ENCODE results near the gene IL17RD. TPM values are rescaled to one million over a fixed set of nuclear protein-coding genes. Genes with fewer than 3 reads are reported as not detected.

Gene IL17RD
- polyA plus RNA-seq, 2 of the 4 experiments (the other 2 are of a cell fraction): 0.89 to 1.4 TPM

DNA sequence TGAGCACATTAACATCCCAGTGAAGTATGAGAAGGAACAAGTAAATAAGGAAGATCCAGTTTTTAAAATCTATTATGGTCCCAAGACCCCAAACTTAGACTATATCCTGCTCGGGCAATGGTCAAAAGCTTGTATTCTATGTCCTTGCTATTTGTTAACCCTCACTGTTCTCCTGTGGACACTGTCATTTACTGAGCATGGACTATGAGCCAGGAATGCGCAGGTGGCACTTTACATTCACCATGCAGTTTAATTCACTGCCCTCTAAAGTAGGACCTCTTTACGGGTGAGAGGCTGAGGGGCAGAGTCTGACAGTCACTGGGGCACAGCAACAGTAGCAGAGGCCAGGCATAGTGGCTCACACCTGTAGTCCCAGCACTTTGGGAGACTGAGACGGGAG lies 76.1 kb downstream of the IL17RD start:
- CTCF ChIA-PET: interaction anchor here (0.6 to 5.0 kb wide), 4 partner anchors 10 to 100 kb away, joined by 3 to 32 read pairs (median 4); no protein-coding TSS in a partner anchor

DNA sequence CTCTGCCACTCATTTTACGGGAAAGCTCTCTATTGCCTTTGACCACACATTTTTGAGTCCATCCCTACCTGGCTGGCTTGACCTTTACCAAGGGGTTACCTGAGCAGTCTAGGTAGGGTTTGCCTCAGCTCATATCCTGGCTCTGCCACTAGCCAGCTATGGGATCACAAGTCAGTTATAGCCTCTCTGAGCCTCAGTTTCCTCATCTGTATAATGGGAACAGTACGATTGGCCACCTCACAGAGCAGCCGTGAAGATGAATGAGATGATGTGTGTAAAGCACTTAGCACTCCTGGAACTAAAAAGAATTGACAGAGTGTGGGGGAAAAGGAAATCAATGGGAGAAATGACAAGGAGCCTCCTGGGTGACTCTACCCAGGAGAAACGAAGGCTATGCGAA lies 76.7 kb downstream of the IL17RD start:
- H3K4me3 ChIP-seq: no peak overlapping the region
- no peak overlapping the region for H3K4me2 ChIP-seq
- 91% methylated on average over 5 of the region's 5 CpGs for WGBS (ENCODE audit: missing lambda C conversion rate)
- H3K27ac ChIP-seq: no peak overlapping the region
- H3K4me1 ChIP-seq: no peaks in the 10 kb centered on the region
- FAIRE-seq (no peak), ATAC-seq (no peak), DNase-seq (ENCODE audit: low read depth in 1 of 2, low spot score in 1 of 2) (no peak)
- CTCF ChIA-PET: interaction anchor here (0.6 to 5.0 kb wide), 4 partner anchors 11 to 100 kb away, joined by 3 to 32 read pairs (median 4); no protein-coding TSS in a partner anchor
- TF ChIP-seq, protein P1, sequence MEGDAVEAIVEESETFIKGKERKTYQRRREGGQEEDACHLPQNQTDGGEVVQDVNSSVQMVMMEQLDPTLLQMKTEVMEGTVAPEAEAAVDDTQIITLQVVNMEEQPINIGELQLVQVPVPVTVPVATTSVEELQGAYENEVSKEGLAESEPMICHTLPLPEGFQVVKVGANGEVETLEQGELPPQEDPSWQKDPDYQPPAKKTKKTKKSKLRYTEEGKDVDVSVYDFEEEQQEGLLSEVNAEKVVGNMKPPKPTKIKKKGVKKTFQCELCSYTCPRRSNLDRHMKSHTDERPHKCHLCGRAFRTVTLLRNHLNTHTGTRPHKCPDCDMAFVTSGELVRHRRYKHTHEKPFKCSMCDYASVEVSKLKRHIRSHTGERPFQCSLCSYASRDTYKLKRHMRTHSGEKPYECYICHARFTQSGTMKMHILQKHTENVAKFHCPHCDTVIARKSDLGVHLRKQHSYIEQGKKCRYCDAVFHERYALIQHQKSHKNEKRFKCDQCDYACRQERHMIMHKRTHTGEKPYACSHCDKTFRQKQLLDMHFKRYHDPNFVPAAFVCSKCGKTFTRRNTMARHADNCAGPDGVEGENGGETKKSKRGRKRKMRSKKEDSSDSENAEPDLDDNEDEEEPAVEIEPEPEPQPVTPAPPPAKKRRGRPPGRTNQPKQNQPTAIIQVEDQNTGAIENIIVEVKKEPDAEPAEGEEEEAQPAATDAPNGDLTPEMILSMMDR (IDR thresholded peaks at IDR 0.05): no peak
- TF ChIP-seq FOSL2 (IDR thresholded peaks at IDR 0.05): no peak
- TF ChIP-seq FOSL2 (CRISPR knock-in tag; IDR thresholded peaks at IDR 0.05): no peak
- TF ChIP-seq, protein P2, sequence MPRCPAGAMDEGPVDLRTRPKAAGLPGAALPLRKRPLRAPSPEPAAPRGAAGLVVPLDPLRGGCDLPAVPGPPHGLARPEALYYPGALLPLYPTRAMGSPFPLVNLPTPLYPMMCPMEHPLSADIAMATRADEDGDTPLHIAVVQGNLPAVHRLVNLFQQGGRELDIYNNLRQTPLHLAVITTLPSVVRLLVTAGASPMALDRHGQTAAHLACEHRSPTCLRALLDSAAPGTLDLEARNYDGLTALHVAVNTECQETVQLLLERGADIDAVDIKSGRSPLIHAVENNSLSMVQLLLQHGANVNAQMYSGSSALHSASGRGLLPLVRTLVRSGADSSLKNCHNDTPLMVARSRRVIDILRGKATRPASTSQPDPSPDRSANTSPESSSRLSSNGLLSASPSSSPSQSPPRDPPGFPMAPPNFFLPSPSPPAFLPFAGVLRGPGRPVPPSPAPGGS (IDR thresholded peaks at IDR 0.05): no peak
- no peak for TF ChIP-seq SMC3 (IDR thresholded peaks at IDR 0.05)
- TF ChIP-seq, protein P3, sequence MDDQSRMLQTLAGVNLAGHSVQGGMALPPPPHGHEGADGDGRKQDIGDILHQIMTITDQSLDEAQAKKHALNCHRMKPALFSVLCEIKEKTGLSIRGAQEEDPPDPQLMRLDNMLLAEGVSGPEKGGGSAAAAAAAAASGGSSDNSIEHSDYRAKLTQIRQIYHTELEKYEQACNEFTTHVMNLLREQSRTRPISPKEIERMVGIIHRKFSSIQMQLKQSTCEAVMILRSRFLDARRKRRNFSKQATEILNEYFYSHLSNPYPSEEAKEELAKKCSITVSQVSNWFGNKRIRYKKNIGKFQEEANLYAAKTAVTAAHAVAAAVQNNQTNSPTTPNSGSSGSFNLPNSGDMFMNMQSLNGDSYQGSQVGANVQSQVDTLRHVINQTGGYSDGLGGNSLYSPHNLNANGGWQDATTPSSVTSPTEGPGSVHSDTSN (IDR thresholded peaks at IDR 0.05): no peak
- no peak for TF ChIP-seq JUN (IDR thresholded peaks at IDR 0.05)
- TF ChIP-seq, protein P4, sequence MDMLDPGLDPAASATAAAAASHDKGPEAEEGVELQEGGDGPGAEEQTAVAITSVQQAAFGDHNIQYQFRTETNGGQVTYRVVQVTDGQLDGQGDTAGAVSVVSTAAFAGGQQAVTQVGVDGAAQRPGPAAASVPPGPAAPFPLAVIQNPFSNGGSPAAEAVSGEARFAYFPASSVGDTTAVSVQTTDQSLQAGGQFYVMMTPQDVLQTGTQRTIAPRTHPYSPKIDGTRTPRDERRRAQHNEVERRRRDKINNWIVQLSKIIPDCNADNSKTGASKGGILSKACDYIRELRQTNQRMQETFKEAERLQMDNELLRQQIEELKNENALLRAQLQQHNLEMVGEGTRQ (IDR thresholded peaks at IDR 0.05): no peak
- POLR2A ChIA-PET: no interaction called here
- no peaks in the 10 kb centered on the region for H3K9me3 ChIP-seq

More for the DNA sequence above, 76.1 kb downstream of the IL17RD start:
- FAIRE-seq: no peak
- H3K4me1 ChIP-seq: no peaks in the 10 kb centered on the region
- POLR2A ChIA-PET: interaction anchor here (0.6 kb wide), 1 partner anchor 72 kb away, joined by 3 read pairs; no protein-coding TSS in a partner anchor
- no peak for DNase-seq (ENCODE audit: low read depth in 1 of 2, low spot score in 1 of 2)
- no peak overlapping the region for H3K4me2 ChIP-seq
- no peak for ATAC-seq
- no peaks in the 10 kb centered on the region for H3K9me3 ChIP-seq
- WGBS (ENCODE audit: missing lambda C conversion rate): 95% methylated on average over 4 of the region's 4 CpGs
- TF ChIP-seq RCOR1 (IDR thresholded peaks at IDR 0.05; ENCODE audit: low read depth, low read length): no peak
- no peak for TF ChIP-seq BHLHE40 (IDR thresholded peaks at IDR 0.05; ENCODE audit: low read depth, low read length)
- TF ChIP-seq HOXA7 (CRISPR knock-in tag; IDR thresholded peaks at IDR 0.05): no peak
- TF ChIP-seq, protein P2 (IDR thresholded peaks at IDR 0.05): no peak
- no peak for TF ChIP-seq KDM5A (IDR thresholded peaks at IDR 0.05)
- no peak overlapping the region for H3K4me3 ChIP-seq
- H3K27ac ChIP-seq: no peak overlapping the region

DNA sequence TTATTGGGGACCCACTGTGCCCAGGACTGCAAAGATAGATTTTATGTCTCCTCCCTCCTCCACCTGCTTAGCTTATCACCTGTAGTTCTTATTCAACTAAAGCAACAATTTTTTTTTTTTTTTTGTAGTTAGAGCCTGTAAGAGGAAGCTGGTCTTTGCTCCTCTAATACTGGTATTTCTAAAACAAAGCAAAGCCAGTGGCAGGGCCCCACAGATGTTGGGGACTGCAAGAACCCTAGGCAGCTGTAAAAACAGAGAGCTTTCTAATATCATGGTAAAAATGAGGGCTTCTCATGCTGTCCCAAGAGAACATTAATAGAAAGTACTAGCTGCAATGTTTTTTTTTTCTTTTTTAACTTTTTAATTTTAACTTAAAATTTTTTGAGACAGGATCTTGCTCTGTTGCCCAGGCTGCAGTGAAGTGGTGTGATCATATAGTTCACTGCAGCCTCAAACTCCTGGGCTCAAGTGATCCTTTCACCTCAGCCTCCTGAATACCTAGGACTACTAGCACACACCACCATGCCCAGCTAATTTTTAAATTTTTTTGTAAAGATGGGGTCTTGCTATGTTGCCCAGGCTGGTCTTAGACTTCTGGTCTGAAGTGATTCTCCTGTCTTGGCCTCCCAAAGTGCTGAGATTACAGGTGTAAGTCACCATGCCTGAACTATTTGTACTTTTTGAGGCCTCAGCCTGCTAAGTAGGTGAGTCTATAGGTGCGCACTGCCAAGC lies 77.6 kb downstream of the IL17RD start:
- DNase-seq (ENCODE audit: low read depth in 1 of 2, low spot score in 1 of 2) (no peak), FAIRE-seq (no peak), ATAC-seq (no peak)
- WGBS (ENCODE audit: missing lambda C conversion rate): 100% methylated on average over 1 of the region's 1 CpG
- Histone ChIP-seq H3K4me3 (no peak overlapping the region), H3K4me1 (no peaks in the 10 kb centered on the region), H3K9me3 (no peaks in the 10 kb centered on the region), H3K4me2 (no peak overlapping the region), H3K27ac (no peak overlapping the region)
- CTCF ChIA-PET: interaction anchor here (0.6 to 5.0 kb wide), 4 partner anchors 12 to 99 kb away, joined by 3 to 32 read pairs (median 4); no protein-coding TSS in a partner anchor
- POLR2A ChIA-PET: no interaction called here
- no peak for TF ChIP-seq RAD21 (conservative IDR thresholded peaks at IDR 0.05 in 1 of 2, IDR thresholded peaks at IDR 0.05 in 1 of 2)
- no peak for TF ChIP-seq HOXB5 (CRISPR knock-in tag; IDR thresholded peaks at IDR 0.05)
- no peak for TF ChIP-seq KDM5A (IDR thresholded peaks at IDR 0.05)
- no peak for TF ChIP-seq HOXA7 (CRISPR knock-in tag; IDR thresholded peaks at IDR 0.05)
- TF ChIP-seq CBX2 (IDR thresholded peaks at IDR 0.05; ENCODE audit: borderline replicate concordance, low read depth): no peak
- TF ChIP-seq, protein P5, sequence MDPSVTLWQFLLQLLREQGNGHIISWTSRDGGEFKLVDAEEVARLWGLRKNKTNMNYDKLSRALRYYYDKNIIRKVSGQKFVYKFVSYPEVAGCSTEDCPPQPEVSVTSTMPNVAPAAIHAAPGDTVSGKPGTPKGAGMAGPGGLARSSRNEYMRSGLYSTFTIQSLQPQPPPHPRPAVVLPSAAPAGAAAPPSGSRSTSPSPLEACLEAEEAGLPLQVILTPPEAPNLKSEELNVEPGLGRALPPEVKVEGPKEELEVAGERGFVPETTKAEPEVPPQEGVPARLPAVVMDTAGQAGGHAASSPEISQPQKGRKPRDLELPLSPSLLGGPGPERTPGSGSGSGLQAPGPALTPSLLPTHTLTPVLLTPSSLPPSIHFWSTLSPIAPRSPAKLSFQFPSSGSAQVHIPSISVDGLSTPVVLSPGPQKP (IDR thresholded peaks at IDR 0.05; ENCODE audit: low read depth, low read length): no peak
- TF ChIP-seq KDM1A (IDR thresholded peaks at IDR 0.05; ENCODE audit: low read depth): no peak
- TF ChIP-seq, protein P6, sequence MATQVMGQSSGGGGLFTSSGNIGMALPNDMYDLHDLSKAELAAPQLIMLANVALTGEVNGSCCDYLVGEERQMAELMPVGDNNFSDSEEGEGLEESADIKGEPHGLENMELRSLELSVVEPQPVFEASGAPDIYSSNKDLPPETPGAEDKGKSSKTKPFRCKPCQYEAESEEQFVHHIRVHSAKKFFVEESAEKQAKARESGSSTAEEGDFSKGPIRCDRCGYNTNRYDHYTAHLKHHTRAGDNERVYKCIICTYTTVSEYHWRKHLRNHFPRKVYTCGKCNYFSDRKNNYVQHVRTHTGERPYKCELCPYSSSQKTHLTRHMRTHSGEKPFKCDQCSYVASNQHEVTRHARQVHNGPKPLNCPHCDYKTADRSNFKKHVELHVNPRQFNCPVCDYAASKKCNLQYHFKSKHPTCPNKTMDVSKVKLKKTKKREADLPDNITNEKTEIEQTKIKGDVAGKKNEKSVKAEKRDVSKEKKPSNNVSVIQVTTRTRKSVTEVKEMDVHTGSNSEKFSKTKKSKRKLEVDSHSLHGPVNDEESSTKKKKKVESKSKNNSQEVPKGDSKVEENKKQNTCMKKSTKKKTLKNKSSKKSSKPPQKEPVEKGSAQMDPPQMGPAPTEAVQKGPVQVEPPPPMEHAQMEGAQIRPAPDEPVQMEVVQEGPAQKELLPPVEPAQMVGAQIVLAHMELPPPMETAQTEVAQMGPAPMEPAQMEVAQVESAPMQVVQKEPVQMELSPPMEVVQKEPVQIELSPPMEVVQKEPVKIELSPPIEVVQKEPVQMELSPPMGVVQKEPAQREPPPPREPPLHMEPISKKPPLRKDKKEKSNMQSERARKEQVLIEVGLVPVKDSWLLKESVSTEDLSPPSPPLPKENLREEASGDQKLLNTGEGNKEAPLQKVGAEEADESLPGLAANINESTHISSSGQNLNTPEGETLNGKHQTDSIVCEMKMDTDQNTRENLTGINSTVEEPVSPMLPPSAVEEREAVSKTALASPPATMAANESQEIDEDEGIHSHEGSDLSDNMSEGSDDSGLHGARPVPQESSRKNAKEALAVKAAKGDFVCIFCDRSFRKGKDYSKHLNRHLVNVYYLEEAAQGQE (IDR thresholded peaks at IDR 0.05): no peak
- TF ChIP-seq NFE2L2 (conservative IDR thresholded peaks at IDR 0.05; ENCODE audit: low read length): no peak
- no peak for TF ChIP-seq CEBPB (IDR thresholded peaks at IDR 0.05)
